GM21825 (cell line): ENCODE results near the gene APOLD1.
A peak's percentile ranks its signal among the peaks of the same experiment; 100 is the strongest.
"Not testable (repeated sequence)": the region's sequence is repeated elsewhere in the genome, so short reads cannot be mapped to it uniquely, and the experiment has no call there.

Experiments used
- ATAC-seq: cut with Tn5 transposase; IDR thresholded peaks from one replicate; pipeline ENCODE4 v1.9.1; 2021; ENCODE audit warnings: mild to moderate bottlenecking, moderate library complexity; ENCODE audit not compliant: unreplicated experiment

The APOLD1 gene

GRCh38 chr12:12807517-12807903 lies 22.1 kb downstream of the APOLD1 start:
- ATAC-seq: not testable (repeated sequence)

- peak; percentile 66 for ATAC-seq
These were observed 22.7 kb downstream of the APOLD1 start for GRCh38 chr12:12807970-12808702.

- no peak for ATAC-seq
These were observed 25.1 kb downstream of the APOLD1 start for GRCh38 chr12:12810553-12811021.

GRCh38 chr12:12811343-12811742 lies 25.9 kb downstream of the APOLD1 start:
- no peak for ATAC-seq

DNA sequence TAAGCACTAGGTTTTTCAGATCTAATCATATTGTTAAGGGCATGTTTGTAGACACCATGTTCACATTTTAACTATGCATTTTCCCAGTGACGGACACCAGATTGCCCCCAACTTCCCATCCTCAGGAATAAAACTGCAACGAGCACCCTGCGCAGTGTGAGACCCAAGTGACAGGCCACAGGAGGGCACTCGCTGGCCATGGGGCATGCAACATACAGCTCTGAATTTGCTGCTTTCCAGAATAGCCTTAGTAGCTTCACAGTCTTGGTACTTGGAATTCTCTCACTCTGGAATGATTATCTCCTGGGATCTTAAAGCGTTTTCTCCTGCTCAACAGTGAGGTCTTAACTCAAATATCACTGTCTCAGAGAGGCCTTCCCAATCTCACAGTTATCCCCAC lies 26.7 kb downstream of the APOLD1 start:
- no peak for ATAC-seq

DNA sequence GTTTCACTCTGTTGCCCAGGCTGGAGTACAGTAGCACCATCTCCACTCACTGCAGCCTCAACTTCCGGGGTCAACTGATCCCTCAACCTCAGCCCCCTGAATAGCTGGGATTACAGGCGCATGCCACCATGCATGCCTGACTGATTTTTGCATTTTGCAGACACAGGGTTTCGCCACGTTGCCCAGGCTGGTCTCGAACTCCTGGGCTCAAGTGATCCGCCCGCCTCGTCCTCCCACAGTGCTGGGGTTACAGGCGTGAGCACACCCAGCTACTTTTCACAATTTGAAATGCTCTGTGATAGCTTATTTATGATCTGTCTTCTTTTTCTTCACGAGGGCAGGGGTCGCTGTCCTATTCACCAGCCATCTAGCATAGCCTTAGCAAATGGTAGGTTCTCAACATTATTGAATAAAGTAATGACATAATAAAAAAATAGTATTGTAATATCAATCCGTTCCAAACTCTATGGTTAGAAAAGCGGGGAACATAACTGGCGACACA lies 27.2 kb downstream of the APOLD1 start:
- no peak for ATAC-seq

DNA sequence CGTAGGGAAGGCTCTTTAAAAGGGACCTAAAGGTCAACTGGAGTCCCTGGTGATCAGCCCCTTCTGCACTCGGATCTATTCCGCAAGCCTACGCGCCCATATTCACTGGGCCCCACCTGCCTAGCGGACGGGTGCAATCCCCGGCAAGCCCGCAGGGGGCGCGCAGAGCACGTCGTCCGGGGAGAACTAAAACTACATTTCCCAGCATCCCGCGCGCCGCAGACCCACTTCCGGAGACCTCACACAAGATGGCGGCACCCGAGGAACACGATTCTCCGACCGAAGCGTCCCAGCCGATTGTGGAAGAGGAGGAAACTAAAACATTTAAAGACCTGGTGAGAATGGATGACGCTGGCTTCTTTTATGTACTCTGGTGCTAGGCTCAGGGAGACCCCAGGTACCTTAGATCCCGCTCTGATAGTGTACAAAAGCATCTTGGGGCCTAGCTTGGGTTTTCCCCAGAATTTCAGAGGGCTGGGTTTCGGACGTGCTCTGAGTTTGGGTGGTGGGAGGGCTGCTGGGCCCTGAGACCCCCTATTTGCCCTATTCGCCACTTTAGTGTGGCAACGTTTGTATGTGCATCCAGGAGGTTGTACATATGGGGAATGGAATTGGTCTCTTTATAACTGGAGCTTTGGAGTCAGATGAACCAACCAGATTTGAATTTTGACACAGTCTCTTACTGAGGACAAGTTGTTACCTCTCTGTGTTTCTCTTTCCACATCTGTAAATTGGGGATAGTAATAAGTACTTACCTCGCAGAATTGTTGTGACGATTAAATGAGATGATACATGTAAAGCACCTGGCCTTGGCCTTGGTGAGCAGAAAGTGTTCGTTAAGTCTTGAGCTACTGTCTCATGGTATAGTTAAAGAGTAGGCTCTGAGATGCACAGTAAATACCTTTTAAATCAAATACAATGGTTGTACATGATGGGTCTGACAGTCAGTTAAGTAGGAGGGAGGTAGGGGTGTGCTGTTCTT lies 28.0 kb downstream of the APOLD1 start, which contains the start of gene DDX47:
TSS of gene DDX47 (plus strand) at position 227 of the 982 bp plus-strand sequence. CDS start at position 249, 22 bp downstream.
- ATAC-seq: peak; percentile 78

DNA sequence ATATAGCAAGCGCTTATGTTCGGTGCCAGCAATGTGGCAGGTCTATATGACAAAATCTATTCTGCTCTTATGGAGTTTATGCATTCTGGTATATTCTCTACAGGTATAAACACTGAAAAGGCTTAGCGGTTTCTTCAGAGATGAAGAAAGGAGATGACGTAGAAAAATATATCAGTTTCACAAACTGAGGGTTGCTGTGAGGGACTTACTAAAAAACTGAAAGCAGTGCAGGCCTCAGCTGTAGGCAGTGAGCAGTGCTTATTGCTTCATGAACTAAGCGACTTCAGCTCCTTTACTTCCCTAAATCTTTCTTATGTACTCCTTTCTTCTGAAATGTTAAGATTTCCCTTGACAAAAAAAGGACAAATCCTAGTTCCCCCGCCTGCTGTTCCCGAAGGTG lies 32.2 kb downstream of the APOLD1 start:
- ATAC-seq: no peak

- no peak for ATAC-seq
These were observed 33.2 kb downstream of the APOLD1 start for GRCh38 chr12:12818701-12819100.

DNA sequence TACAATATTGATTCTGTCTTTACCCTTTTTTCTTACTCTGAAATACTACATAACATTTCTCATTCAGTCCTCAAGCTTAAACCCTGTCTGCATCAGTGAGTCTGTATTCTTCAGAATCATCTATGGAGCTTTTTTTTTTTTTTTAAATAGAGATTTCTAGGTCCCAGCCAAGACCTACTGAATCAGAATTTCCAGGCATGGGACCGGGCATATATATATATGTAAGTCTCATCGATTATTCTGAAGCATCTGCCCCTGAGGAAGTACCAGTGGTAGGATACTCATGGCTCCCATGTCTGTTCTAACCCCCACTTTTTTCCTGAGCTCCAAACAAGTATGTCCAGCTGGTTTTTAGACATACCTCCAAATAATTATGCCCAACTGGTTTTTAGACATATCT lies 33.8 kb downstream of the APOLD1 start:
- no peak for ATAC-seq

- ATAC-seq: no peak
These were observed 34.4 kb downstream of the APOLD1 start for GRCh38 chr12:12819752-12820311.

DNA sequence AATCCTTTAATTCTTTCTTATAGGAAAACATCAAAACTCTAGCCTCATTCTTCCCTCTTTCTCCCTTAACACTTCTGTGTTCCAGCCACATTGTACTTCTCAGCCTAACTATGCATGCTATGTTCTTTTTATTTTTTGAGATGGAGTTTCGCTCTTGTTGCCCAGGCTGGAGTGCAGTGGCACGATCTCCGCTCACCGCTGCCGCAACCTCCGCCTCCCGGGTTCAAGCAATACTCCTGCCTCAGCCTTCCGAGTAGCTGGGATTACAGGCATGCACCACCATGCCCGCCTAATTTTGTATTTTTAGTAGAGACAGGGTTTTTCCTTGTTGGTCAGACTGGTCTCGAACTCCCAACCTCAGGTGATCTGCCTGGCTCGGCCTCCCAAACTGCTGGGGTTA lies 34.9 kb downstream of the APOLD1 start:
- not testable (repeated sequence) for ATAC-seq

- peak; percentile 56 for ATAC-seq
These were observed 36.5 kb downstream of the APOLD1 start for GRCh38 chr12:12821975-12822374.

GRCh38 chr12:12822886-12823285 lies 37.4 kb downstream of the APOLD1 start:
- no peak for ATAC-seq

GRCh38 chr12:12823300-12823699 lies 37.8 kb downstream of the APOLD1 start:
- no peak for ATAC-seq

GRCh38 chr12:12823811-12824210 lies 38.4 kb downstream of the APOLD1 start:
- no peak for ATAC-seq

DNA sequence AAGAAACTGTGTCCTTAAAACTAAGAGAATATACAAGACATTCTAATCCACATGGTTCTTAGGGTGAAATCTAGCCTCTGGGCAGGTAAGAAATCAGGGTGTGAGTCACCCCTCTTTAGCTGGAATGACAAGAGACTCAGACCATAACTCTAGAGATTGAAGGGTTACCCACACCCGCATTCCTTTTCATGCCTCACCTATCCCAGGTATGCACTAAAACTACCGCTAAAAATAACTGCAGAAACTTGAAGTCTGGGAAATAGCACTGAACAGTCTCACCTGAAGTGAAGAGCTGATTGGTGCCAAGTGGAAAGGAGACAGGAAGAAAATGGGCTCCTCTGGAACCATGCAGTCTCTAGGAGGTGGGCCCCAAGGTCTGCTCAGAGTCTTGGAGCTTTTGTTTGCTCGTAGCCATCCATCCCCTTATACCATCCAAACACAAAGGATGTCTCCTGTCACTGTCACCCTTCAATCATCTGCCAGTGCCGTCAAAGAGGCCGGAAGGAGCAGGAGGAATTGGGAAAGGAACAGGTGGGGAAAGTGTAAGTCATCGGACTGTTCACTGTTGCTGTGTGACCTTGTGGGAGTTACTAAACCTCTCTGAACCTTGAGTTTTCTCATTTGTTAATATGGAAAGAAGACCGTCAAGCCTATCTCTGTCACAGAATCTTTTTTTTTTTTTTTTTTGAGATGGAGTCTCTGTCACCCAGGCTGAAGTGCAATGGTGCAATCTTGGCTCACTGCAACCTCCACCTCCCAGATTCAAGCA lies 50.1 kb downstream of the APOLD1 start:
- no peak for ATAC-seq

DNA sequence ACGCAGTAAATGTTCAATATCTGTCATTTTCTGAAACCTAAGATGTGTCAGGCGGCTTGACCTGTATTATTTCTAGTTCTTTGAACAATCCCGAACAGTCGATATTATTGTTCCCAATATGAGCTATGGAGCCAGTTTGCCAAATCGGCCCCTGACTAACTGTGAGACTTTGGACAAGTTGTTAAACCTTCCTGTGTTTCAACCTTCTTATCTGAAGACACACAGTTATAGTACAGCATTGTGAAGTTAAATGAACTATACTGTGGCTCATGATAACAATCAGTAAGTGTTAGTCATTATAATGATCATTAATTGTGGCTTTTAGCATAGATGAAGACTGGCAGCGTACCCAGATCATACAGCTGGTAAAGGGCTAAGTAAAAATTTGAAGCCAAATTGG lies 51.1 kb downstream of the APOLD1 start:
- no peak for ATAC-seq

GRCh38 chr12:12837025-12837812 lies 51.8 kb downstream of the APOLD1 start:
- no peak for ATAC-seq

GRCh38 chr12:12837813-12838153 lies 52.3 kb downstream of the APOLD1 start:
- no peak for ATAC-seq
